ENCODE data around the gene MYH2. TPM values are rescaled to one million over a fixed set of nuclear protein-coding genes. Genes with fewer than 3 reads are reported as not detected.

Gene MYH2
- total and polyA plus RNA-seq, 2 of the 4 experiments (the other 2 are of a cell fraction) = not detected

- H2BK120ac ChIP-seq (ENCODE audit: low read depth, low read length) = no peak overlapping the region
- intact Hi-C loops (cut with micrococcal nuclease) = no loop called here
- H3K18ac ChIP-seq (ENCODE audit: low read depth, low read length) = no peak overlapping the region
- dilution Hi-C loops (cut with HindIII; ENCODE audit: low sequenced_read_pairs, unreplicated experiment) = no loop called here
- no peak overlapping the region for H2AK5ac ChIP-seq (ENCODE audit: low read depth, low read length)
- H3K27me3 ChIP-seq (ENCODE audit: control insufficient read depth, insufficient read depth, low read length) = no peaks in the 10 kb centered on the region
- CTCF ChIA-PET = no interaction called here
- H3K9me1 ChIP-seq (ENCODE audit: insufficient read depth, low read length) = no peaks in the 10 kb centered on the region
- H3K27ac ChIP-seq (ENCODE audit: insufficient read depth, low read length) = no peak overlapping the region
- no peaks in the 10 kb centered on the region; the same call in 1 of the 2 replicates for H3K9me3 ChIP-seq (ENCODE audit: control insufficient read depth, insufficient read depth, low read length)
- POLR2A ChIA-PET (ENCODE audit: unreplicated experiment) = no interaction called here
- TF ChIP-seq USF2 (IDR thresholded peaks at IDR 0.05; ENCODE audit: low read depth, low read length) (no peak), NFE2L2 (IDR thresholded peaks at IDR 0.05; ENCODE audit: low read depth, low read length) (no peak), ELK1 (IDR thresholded peaks at IDR 0.05; ENCODE audit: borderline replicate concordance, low read depth, low read length) (no peak), MXI1 (IDR thresholded peaks at IDR 0.05; ENCODE audit: borderline replicate concordance, low read depth, low read length) (no peak), BHLHE40 (IDR thresholded peaks at IDR 0.05; ENCODE audit: low read depth, low read length) (no peak)
- no peaks in the 10 kb centered on the region for H4K20me1 ChIP-seq (ENCODE audit: insufficient read depth, low read length)
- no peak overlapping the region for H4K91ac ChIP-seq (ENCODE audit: insufficient read depth, low read depth, low read length)
- no peak for DNase-seq
- H3K79me1 ChIP-seq (ENCODE audit: low read depth in 1 of 2, low read length in 2 of 2) = no peaks in the 10 kb centered on the region
- 100% methylated on average over 2 of the region's 6 CpGs; no CpG with 5 or more reads in 1 of the 2 experiments for WGBS, 2 experiments (ENCODE audit: extremely low coverage in 2 of 2, insufficient read length in 1 of 2)
- H4K5ac ChIP-seq (ENCODE audit: low read depth, low read length) = no peak overlapping the region
- H2BK5ac ChIP-seq (ENCODE audit: low read depth, low read length, poor library complexity, severe bottlenecking) = no peak overlapping the region
- H2BK15ac ChIP-seq (ENCODE audit: low read depth, low read length) = no peak overlapping the region
- no peak overlapping the region for H3K4me2 ChIP-seq (ENCODE audit: low read depth, low read length)
- H3K56ac ChIP-seq (ENCODE audit: extremely low read depth, insufficient read depth, low read length) = no peak overlapping the region
- H2BK20ac ChIP-seq (ENCODE audit: low read depth, low read length) = no peak overlapping the region
- no peak overlapping the region for H3K23ac ChIP-seq (ENCODE audit: low read depth, low read length)
- no peaks in the 10 kb centered on the region for H3K4me1 ChIP-seq (ENCODE audit: control insufficient read depth, insufficient read depth, low read length)
- no peak overlapping the region for H4K8ac ChIP-seq (ENCODE audit: low read depth in 2 of 2, low read length in 2 of 2)
- no peak overlapping the region for H2AFZ ChIP-seq (replicated peaks; ENCODE audit: low read length, poor library complexity)
- no peaks in the 10 kb centered on the region for H3K36me3 ChIP-seq (ENCODE audit: control insufficient read depth, insufficient read depth, low read length)
- in situ Hi-C loops (cut with MboI; ENCODE audit: low sequenced_read_pairs) = no loop called here
- ATAC-seq (ENCODE audit: low read depth) = no peak
- no peak overlapping the region for H3K9ac ChIP-seq (ENCODE audit: low read depth, low read length)
- H2AK9ac ChIP-seq (replicated peaks; ENCODE audit: low read depth, low read length, poor library complexity) = no peak overlapping the region
- H3K4ac ChIP-seq (ENCODE audit: low read depth, low read length) = no peak overlapping the region
- H3K4me3 ChIP-seq (ENCODE audit: insufficient read depth, low read depth, low read length) = no peak overlapping the region
- H3K14ac ChIP-seq (replicated peaks; ENCODE audit: low read depth, low read length) = no peak overlapping the region
- no TSS peak for BruUV-seq (replicated peaks)
Observed at GRCh38 chr17:10527419-10527818, 22.0 kb downstream of the MYH2 start.
